Stimulated activated naive B cell treated with anti-CD40 and anti-IgM and Interleukin-4, amounts not matched to agents 10 μg/mL and 1 μg/mL and 100 μg/mL, for 72 hours (primary cell): Measurements from ENCODE around the gene TAOK3.

Source experiments
- ATAC-seq, 2 donors: fragments of 150-1000 bp; cut with Tn5 transposase; replicated peaks; 2 replicates each; pipeline ENCODE4 v1.10.0; 2021; ENCODE audit warnings: moderate library complexity in 1 of 2
- DNase-seq: peaks from one replicate; pipeline ENCODE4 v3.0.0; 2021
- H3K27ac Mint-ChIP-seq: one replicate; pipeline ENCODE4 v1.8.0; 2022; ENCODE audit warnings: mild to moderate bottlenecking, mixed read lengths
- H3K27me3 Mint-ChIP-seq, 2 donors: one replicate each; pipeline ENCODE4 v1.8.0; 2022; ENCODE audit warnings: mixed read lengths in 2 of 2
- H3K36me3 Mint-ChIP-seq, 2 donors: one replicate each; pipeline ENCODE4 v1.8.0; 2022; ENCODE audit warnings: mixed read lengths in 2 of 2, mild to moderate bottlenecking in 1 of 2
- H3K4me1 Mint-ChIP-seq, 2 donors: one replicate each; pipeline ENCODE4 v1.8.0; 2022; ENCODE audit warnings: mixed read lengths in 2 of 2, mild to moderate bottlenecking in 1 of 2
- H3K4me3 Mint-ChIP-seq, 2 donors: one replicate each; pipeline ENCODE4 v1.8.0; 2022; ENCODE audit warnings: mild to moderate bottlenecking in 2 of 2, mixed read lengths in 2 of 2, moderate library complexity in 1 of 2
- H3K9me3 Mint-ChIP-seq, 2 donors: one replicate each; pipeline ENCODE4 v1.8.0; 2022; ENCODE audit warnings: mixed read lengths in 2 of 2, mild to moderate bottlenecking in 1 of 2

Gene TAOK3

DNA sequence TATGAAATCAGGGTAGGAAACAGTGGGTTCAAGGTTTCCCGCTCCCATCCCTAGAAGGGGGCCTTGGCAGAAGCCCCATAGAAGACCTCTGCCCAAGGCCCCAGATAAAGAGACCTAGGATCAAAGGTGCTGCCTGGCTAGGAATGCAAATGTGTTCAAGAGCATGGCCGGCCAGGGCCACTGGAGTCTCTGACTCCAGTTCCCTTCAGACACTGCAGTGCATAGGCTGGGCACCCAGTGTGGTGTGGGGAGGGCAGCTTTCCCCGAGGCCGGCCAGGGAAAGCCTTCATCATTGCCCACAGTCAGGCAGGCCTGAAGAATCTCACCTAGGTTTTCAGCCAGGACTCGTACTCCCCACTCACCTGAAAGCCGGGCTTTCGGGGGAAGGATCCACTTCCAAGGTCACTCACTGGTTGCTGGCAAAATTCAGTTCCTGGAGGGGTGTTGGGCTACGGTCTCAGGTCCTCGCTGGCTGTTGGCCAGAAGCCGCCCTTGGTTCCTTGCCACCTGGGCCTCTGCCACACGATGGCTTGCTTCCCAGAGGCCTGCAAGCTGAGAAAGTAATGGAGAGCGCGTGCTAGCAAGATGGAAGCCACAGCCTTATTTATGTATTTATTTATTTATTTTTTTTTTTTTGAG, 246.5 kb downstream of the TAOK3 start:
- Mint-ChIP-seq H3K4me3 (no peak overlapping the region), H3K9me3 (no peaks in the 10 kb centered on the region), H3K4me1 (no peaks in the 10 kb centered on the region), H3K36me3 (no peaks in the 10 kb centered on the region), H3K27ac (no peak overlapping the region), H3K27me3 (no peaks in the 10 kb centered on the region)
- DNase-seq (no peak), ATAC-seq (no peak)

DNA sequence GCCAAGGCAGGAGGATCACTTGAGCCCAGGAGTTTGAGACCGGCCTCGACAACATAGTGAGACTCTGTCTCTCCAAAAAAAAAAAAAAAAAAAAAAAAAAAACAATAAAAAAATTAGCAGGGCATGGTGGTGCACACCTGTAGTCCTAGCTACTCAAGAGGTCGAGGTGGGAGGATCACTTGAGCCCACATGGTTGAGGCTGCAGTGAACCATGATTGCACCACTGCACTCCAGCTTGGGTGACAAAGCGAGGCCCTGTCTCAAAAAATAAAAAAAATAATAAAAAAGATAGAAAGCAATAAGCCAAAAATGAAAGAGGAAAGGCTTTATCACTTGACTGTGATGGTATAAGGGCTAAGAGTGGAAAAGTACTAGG, 247.0 kb downstream of the TAOK3 start:
- DNase-seq (no peak), ATAC-seq (no peak)
- Mint-ChIP-seq H3K36me3 (no peaks in the 10 kb centered on the region), H3K27ac (no peak overlapping the region), H3K9me3 (no peaks in the 10 kb centered on the region), H3K4me1 (peaks cover 0 to 2% of the 10 kb centered on the region in 2 donors), H3K4me3 (no peak overlapping the region), H3K27me3 (no peaks in the 10 kb centered on the region)

DNA sequence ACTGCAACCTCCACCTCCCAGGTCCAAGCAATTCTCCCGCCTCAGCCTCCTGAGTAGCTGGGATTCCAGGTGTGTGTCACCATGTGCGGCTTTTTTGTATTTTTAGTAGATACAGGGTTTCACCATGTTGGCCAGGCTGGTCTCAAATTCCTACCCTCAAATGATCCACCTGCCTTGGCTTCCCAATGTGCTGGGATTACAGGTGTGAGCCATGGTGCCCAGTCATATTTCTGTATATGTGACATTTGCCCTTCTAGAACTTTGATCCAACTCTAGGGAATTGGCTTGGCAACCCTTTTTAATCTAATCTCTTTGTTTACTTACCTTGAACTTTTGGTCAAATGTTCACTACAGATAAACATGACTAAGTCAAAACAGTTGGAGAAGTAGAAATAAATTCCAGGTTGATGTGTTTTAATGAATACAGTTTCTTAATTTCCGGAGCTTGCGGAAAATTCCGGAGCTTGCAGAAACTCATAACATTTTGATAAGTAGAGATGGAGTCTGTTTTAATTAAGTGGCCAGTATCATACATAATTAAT, 248.3 kb downstream of the TAOK3 start:
- no peaks in the 10 kb centered on the region for H3K27me3 Mint-ChIP-seq

DNA sequence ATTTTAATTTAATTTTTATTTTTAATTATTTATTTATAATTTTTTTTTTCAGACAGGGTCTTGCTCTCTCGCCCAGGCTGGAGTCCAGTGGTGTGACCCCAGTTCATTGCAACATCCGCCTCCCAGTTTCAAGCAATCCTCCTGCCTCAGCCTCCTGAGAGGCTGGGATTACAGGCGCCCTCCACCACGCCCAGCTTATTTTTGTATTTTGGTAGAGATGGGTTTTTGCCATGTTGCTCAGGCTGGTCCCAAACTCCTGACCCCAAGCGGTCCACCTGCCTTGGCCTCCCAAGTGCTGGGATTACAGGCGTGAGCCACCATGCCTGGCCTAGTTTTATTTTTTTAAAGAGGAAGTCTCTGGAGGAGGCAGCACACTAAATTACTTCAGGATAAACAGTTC, 250.4 kb downstream of the TAOK3 start:
- H3K27ac Mint-ChIP-seq, result no peak overlapping the region
- no peaks in the 10 kb centered on the region for H3K9me3 Mint-ChIP-seq
- DNase-seq (no peak), ATAC-seq (no peak)
- H3K4me3 Mint-ChIP-seq, result no peak overlapping the region
- no peaks in the 10 kb centered on the region for H3K36me3 Mint-ChIP-seq
- no peaks in the 10 kb centered on the region for H3K27me3 Mint-ChIP-seq
- H3K4me1 Mint-ChIP-seq, result peaks cover 4 to 9% of the 10 kb centered on the region in 2 donors

More for the DNA sequence above, 248.3 kb downstream of the TAOK3 start:
- no peak overlapping the region for H3K27ac Mint-ChIP-seq
- H3K4me1 Mint-ChIP-seq, result peaks cover 4 to 9% of the 10 kb centered on the region in 2 donors
- no peak overlapping the region for H3K4me3 Mint-ChIP-seq
- no peak for DNase-seq
- H3K9me3 Mint-ChIP-seq, result no peaks in the 10 kb centered on the region
- no peaks in the 10 kb centered on the region for H3K36me3 Mint-ChIP-seq
- no peak for ATAC-seq

DNA sequence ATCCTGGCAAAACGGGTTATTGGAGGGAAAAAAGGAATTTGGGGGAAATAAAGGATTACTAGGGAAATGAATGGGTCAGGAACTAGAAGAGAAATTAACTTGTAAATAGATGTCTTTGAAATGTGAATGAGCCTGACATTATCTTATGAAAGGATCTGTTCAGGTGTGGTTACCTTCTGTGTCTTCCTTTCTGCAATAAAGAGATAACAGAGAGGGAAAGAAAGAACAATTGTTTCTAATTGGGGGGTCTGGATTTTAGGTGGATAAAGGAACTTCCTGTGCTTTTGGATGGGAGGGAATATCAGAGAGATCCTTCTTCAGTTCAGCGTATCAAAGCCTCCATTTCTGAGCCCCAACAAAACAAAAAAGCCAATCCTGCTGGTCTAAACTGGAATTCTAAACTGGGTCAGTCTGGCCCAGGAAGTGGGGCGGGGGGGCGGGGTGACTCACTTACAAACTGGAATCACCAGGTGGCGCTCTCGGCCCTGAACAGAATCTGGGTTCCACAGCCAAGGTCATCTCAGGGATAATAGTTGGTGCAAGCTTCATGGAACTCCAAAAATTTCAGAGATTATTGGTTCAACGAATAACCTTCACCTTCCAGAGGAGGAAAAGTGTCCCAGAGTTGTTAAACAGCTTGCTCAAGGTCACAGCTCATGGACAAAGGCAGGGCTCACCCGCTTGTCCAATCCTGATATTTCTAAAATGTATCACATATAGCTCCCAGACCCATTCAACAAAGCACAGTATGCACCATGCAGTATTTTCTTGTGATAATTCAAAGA, 251.9 kb downstream of the TAOK3 start:
- no peak for DNase-seq
- Mint-ChIP-seq H3K9me3 (no peaks in the 10 kb centered on the region), H3K27ac (peak overlapping the region; percentile 71), H3K36me3 (no peaks in the 10 kb centered on the region), H3K4me3 (no peak overlapping the region), H3K4me1 (peaks cover 4 to 9% of the 10 kb centered on the region in 2 donors), H3K27me3 (no peaks in the 10 kb centered on the region)
- peak; percentile 54 to 70 for ATAC-seq

DNA sequence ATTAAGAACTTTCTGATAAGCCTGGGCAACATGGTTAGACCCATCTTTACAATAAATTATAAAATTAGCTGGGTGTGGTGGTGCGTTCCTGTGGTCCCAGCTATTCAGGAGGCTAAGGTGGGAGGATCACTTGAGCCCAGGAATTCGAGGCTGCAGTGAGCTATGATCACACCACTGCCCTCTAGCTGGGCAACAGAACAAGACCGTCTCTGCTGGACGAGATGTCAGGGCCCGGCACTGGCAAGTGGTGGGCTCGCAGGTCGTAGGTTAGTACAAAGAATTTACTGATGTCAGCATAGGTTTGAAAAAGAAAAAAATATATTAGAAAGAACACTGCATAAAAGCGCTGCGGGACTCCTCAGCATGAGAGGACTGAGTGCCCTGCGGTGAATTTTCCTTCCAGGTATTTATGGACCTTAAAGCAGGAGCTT, 253.2 kb downstream of the TAOK3 start:
- Mint-ChIP-seq H3K4me1 (peaks cover 4 to 9% of the 10 kb centered on the region in 2 donors), H3K36me3 (no peaks in the 10 kb centered on the region), H3K27ac (no peak overlapping the region), H3K27me3 (no peaks in the 10 kb centered on the region), H3K4me3 (no peak overlapping the region), H3K9me3 (no peaks in the 10 kb centered on the region)
- DNase-seq (no peak), ATAC-seq (no peak)

DNA sequence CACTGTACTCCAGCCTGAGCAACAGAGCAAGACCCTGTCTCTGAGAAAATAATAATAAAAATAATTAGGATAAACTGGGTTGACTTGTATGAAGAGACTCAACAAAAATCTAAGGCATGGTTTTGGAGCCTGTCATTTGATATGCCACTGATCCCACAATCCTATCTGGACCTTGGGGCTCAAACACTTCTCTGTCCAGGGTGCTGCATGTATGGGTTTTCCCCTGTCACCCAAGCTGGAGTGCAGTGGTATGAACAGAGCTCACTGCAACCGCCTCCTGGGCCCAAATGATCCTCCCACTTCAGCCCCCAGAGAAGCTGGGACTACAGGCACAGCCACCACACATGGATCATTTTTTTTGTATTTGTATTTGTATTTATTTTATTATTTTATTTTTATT, 263.6 kb downstream of the TAOK3 start:
- no peaks in the 10 kb centered on the region for H3K9me3 Mint-ChIP-seq
- H3K36me3 Mint-ChIP-seq, result no peaks in the 10 kb centered on the region
- H3K4me3 Mint-ChIP-seq, result no peak overlapping the region

DNA sequence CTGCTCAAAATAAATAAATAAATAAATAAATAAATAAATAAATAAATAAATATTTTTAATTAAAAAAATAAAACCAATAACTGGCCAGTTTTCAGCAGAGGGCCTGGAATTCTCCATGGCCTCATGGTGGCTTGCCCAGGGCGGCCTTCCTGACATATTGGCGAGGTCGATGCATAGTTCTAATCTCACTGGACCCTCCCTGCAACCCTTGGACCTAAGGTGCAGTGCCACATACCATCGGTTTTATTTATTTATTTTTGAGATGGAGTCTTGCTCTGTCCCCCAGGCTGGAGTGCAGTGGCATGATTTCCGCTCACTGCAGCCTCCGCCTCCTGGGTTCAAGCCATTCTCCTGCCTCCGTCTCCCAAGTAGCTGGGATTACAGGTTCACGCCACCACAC, 265.0 kb downstream of the TAOK3 start:
- no peaks in the 10 kb centered on the region for H3K36me3 Mint-ChIP-seq
- H3K4me1 Mint-ChIP-seq, result peaks cover 5 to 14% of the 10 kb centered on the region in 2 donors
- H3K9me3 Mint-ChIP-seq, result no peaks in the 10 kb centered on the region
- no peak for ATAC-seq
- H3K27me3 Mint-ChIP-seq, result peaks cover 5 to 13% of the 10 kb centered on the region in 2 donors
- no peak overlapping the region for H3K4me3 Mint-ChIP-seq
- H3K27ac Mint-ChIP-seq, result no peak overlapping the region
- DNase-seq, result no peak

More for the DNA sequence above, 263.6 kb downstream of the TAOK3 start:
- Mint-ChIP-seq H3K27ac (no peak overlapping the region), H3K27me3 (peaks cover 5 to 6% of the 10 kb centered on the region in 2 donors), H3K4me1 (peaks cover 3 to 6% of the 10 kb centered on the region in 2 donors)
- ATAC-seq (no peak), DNase-seq (no peak)

DNA sequence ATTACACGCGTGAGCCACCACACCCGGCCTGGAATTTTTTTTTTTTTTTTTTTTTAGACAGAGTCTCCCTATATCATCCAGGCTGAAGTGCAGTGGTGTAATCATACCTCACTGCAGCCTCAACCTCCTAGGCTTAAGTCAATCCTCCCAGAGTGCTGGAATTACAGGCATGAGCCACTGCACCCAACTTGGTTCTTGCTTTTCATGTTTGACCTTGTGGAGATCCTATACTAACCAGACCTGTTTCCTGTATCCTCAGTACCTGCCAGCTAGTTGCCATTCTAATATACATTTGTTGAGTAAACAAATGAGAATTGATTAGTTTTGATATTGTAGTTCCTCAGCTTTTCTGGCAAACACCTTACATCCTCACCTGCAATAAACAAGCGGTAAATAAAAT, 265.7 kb downstream of the TAOK3 start:
- DNase-seq, result no peak
- Mint-ChIP-seq H3K4me3 (no peak overlapping the region), H3K27ac (no peak overlapping the region), H3K27me3 (peaks cover 5 to 14% of the 10 kb centered on the region in 2 donors), H3K9me3 (no peaks in the 10 kb centered on the region), H3K4me1 (peaks cover 5 to 14% of the 10 kb centered on the region in 2 donors), H3K36me3 (no peaks in the 10 kb centered on the region)
- no peak for ATAC-seq

DNA sequence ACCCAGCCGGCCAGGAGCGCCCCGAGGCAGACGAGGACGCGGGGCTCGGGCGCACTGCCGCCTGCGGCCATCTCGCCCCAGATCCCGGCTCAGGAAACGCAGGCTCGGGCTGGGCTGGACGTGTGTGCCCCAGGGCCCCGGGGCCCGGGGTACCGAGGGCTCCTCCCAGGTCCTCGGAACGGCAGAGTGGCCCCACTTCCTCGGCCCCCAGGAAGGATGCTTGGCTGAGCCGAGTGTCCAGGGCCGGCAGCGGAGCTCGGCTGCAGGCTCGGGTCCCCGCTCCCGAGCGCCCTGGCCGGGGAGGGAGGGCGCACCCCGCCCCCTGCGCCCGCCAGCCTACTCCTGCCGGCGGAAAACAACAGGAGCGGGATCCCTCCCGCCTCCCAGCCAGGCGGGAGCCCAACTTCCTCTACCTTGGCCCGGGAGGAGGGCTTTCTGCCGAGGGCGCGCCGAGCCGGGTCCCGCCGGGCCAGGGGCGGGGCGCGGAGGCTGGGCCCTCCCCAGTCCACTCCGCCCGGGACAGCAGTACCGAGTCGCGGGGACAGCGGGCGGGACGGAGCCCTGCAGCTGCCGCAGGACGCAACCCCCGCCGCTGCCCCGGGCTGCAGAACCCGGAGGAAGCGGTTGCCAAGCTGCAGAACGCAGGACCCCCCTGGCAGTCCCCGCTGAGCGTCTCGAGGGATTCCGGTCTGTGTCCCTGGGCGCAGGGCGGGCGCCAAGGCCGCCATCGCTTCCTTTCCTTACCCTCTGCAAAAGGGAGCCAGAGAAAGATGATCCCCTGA, 268.9 kb downstream of the TAOK3 start, which contains the start of gene VSIG10:
Gene VSIG10 (minus strand): TSS at position 411 of the 782 bp plus-strand sequence. CDS start 340 bp downstream, at position 71.
- ATAC-seq (peak; percentile 64 to 68), DNase-seq (peak; percentile 17)
- Mint-ChIP-seq H3K27ac (peak within 1 kb of the TSS; percentile 77), H3K4me3 (peak within 1 kb of the TSS; percentile 84 to 89), H3K36me3 (no peaks in the 10 kb centered on the region), H3K27me3 (peaks cover 5 to 14% of the 10 kb centered on the region in 2 donors), H3K4me1 (peaks cover 5 to 14% of the 10 kb centered on the region in 2 donors), H3K9me3 (no peaks in the 10 kb centered on the region)

DNA sequence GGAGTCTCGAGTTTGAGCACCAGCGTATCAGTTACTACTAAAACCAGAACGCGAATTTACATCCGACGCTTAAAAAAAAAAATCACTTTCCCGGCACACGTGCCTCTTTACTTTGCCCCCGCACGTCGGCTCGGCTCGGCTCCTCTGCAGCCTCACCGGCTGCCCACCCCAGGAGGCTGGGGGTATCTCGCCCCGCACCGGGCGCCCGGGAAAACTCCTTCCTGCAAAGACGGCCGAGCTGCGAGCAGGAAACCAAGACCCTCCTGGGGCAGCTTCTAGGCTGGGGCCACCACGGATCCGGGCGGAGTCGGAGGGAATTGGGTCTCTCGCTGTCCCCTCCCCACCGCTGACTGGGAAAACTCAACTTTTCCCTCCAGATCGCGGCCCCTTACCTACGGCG, 269.5 kb downstream of the TAOK3 start:
- Mint-ChIP-seq H3K4me3 (peak overlapping the region; percentile 83 to 89), H3K9me3 (no peaks in the 10 kb centered on the region), H3K36me3 (no peaks in the 10 kb centered on the region), H3K27me3 (peaks cover 5 to 14% of the 10 kb centered on the region in 2 donors), H3K4me1 (peaks cover 5 to 14% of the 10 kb centered on the region in 2 donors), H3K27ac (peak overlapping the region; percentile 20)
- peak; percentile 31 to 39 for ATAC-seq
- DNase-seq, result no peak

DNA sequence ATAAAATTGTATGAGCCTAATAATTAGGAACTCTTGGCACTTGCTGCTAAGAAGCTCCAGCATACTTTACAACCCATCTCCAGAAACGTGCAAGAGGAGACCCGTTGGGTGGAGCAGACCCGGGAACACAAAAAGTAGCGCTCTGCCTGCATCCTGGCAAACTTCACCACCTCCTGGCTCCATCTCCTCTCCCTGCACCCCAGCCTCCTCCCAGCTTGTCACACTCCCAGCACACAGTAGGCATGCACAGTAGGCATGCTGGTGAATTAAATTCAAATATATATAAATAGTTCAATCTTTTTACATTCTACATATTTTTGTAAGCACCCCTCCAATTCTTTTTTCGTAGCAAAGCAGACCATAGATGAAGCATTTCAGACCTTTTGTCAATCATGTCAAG, 270.1 kb downstream of the TAOK3 start:
- no peaks in the 10 kb centered on the region for H3K9me3 Mint-ChIP-seq
- H3K27me3 Mint-ChIP-seq, result peaks cover 5 to 14% of the 10 kb centered on the region in 2 donors
- H3K36me3 Mint-ChIP-seq, result no peaks in the 10 kb centered on the region
- peaks cover 5 to 14% of the 10 kb centered on the region in 2 donors for H3K4me1 Mint-ChIP-seq
- ATAC-seq (no peak), DNase-seq (no peak)
- peak overlapping the region; percentile 77 for H3K27ac Mint-ChIP-seq
- peak overlapping the region; percentile 83 to 89 for H3K4me3 Mint-ChIP-seq

DNA sequence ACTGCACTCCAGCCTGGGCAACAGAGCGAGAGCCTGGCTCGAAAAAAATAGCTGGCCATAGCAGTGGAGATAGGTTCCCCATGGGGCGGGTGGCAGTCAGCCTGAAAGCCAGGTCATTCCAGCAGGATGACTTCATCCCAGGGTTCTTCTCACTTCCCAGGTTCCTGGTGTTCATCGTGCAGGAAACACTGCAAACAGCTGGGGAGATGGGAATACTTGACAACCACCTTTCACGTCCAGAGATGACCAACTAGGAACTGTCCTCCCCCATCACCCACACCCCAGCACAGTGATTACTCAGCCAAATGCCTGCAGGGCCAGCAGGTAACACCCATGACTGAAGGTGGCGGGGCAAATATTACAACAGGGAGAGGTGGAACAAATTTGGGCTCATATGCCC, 270.6 kb downstream of the TAOK3 start:
- H3K4me1 Mint-ChIP-seq, result peaks cover 5 to 14% of the 10 kb centered on the region in 2 donors
- no peak for ATAC-seq
- H3K27ac Mint-ChIP-seq, result no peak overlapping the region
- peaks cover 5 to 14% of the 10 kb centered on the region in 2 donors for H3K27me3 Mint-ChIP-seq
- H3K9me3 Mint-ChIP-seq, result no peaks in the 10 kb centered on the region
- H3K36me3 Mint-ChIP-seq, result no peaks in the 10 kb centered on the region
- H3K4me3 Mint-ChIP-seq, result no peak overlapping the region
- DNase-seq, result no peak

DNA sequence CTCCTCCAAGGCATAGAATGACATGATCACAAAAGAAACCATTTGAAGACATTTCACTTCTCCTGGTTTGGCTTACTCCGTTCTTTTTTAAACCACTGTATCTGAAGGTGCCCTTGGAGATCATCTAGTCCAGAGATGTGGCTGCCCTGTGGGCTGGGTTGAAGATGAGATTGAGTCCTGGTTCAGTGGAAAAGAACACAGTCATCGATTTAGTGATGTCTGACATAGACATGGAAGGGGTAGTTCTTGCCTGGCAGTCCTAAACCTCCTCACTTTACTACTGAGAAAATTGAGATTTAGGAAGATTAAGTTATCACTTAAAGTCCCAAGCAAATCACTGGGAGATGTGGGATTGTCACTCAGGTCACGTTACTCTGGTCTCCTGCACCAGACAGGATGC, 271.7 kb downstream of the TAOK3 start:
- H3K4me1 Mint-ChIP-seq, result peaks cover 5 to 14% of the 10 kb centered on the region in 2 donors

More for the DNA sequence above, 271.7 kb downstream of the TAOK3 start:
- ATAC-seq (no peak), DNase-seq (no peak)
- H3K27ac Mint-ChIP-seq, result no peak overlapping the region
- no peaks in the 10 kb centered on the region for H3K9me3 Mint-ChIP-seq
- H3K27me3 Mint-ChIP-seq, result peaks cover 5 to 14% of the 10 kb centered on the region in 2 donors
- no peak overlapping the region for H3K4me3 Mint-ChIP-seq
- no peaks in the 10 kb centered on the region for H3K36me3 Mint-ChIP-seq
